Vagina (tissue), 2 donors: ENCODE results near the gene KCNN4.

Experiments used
- POLR2A ChIP-seq, 2 donors: fragments of 450-650 bp; IDR thresholded peaks; one replicate each; pipeline ENCODE4 v1.6.1; 2017; ENCODE audit warnings: antibody characterized with exemption in 2 of 2, mild to moderate bottlenecking in 2 of 2, moderate library complexity in 2 of 2
- TF ChIP-seq, protein P1 (sequence below), 3 experiments: fragments of 450-650 bp in 2 of 3; fragments of 200-600 bp in 1 of 3; sonication (generic) in 1 of 3; IDR thresholded peaks; one replicate each; pipeline ENCODE4 v1.5.1; 2017 to 2019; ENCODE audit warnings: antibody characterized with exemption in 3 of 3, mild to moderate bottlenecking in 2 of 3, moderate library complexity in 2 of 3

DNA sequence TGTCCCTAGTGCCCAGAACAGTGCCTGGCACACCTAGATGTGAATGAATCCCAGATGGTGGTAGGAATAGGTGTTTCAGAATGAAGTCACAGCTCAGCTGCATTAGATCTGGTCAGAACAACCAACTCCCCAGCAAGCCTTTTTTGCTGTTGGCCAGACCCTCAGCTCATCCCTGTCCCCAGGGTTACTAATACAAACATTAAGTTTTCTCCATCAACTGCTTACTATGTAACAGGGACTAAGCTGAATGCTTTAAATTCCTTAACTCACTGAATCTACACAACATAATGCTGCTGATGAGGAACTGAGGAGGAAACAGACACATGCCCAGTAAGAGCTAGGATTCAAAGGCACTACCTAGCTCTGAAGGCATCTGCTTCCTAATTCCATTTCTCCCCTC, 44.8 kb downstream of the KCNN4 start:
- TF ChIP-seq POLR2A (IDR thresholded peaks at IDR 0.05): no peak
- TF ChIP-seq, protein P1, sequence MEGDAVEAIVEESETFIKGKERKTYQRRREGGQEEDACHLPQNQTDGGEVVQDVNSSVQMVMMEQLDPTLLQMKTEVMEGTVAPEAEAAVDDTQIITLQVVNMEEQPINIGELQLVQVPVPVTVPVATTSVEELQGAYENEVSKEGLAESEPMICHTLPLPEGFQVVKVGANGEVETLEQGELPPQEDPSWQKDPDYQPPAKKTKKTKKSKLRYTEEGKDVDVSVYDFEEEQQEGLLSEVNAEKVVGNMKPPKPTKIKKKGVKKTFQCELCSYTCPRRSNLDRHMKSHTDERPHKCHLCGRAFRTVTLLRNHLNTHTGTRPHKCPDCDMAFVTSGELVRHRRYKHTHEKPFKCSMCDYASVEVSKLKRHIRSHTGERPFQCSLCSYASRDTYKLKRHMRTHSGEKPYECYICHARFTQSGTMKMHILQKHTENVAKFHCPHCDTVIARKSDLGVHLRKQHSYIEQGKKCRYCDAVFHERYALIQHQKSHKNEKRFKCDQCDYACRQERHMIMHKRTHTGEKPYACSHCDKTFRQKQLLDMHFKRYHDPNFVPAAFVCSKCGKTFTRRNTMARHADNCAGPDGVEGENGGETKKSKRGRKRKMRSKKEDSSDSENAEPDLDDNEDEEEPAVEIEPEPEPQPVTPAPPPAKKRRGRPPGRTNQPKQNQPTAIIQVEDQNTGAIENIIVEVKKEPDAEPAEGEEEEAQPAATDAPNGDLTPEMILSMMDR (IDR thresholded peaks at IDR 0.05): no peak
